Caki2 (cell line): ENCODE results near the gene PAPSS2. TPM values are rescaled to one million over a fixed set of nuclear protein-coding genes. Genes with fewer than 3 reads are reported as not detected.

Source experiments
- DNase-seq: peaks from one replicate; pipeline ENCODE4 v3.0.0-alpha.2; 2015; ENCODE audit warnings: low read depth
- in situ Hi-C: cut with HindIII; loops from 2 replicates; pipeline ENCODE4 v1.10.0; 2016; ENCODE audit warnings: low sequenced_read_pairs, low pct_unique_long_range_greater_than_20kb, mixed read lengths
- total RNA-seq: library from RNA; depleted of rRNA; stranded (reverse); fragments of >200 nt; shearing (Covaris generic); gene quantifications from 2 replicates; pipeline ENCODE4 v1.2.3, GENCODE V29; 2014; ENCODE audit warnings: low replicate concordance

Gene PAPSS2
- total RNA-seq, 1 experiment from 2014 or later: 83.8 TPM

DNA sequence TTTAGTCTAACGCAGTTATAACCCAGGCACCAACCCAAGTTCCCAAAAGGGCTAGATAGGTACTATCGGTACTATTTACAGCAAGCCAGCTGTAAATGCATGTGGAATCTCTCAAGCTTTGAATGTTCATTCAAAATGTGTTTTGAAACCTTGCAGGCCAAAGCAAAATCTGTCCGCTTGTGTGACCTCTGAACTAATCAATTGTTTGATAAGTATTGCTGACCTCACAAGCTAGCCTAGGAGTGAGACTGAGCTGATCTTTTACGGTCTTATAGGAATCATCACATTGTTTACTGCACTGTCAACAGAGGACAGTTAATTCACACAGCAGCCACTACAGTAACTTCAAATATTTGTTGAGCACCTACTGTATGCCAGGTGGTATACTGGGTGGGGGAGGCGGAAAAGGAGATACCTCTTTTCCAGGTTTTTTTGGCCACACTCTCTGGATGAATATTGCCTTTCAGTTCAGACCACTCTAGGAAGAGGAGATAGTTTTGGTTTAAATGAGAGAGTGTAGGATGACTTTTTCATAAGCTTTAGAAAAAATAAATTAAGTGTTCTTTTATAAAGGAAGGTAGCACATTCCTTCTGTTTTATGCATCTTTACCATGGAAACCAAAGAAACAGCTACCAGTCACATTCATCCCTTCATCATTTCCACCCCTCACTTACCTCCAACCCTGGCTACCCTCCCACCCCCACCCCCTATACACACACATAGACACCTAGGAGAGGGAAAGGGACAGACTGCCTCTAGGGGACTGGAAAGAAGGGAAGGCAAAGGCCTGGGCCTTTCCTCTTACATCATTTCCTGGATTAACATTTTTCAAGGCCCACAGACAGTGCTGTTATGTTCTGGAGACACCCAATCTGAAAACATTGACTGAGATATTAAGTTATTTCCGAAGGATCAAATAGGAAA, 2.4 kb downstream of the PAPSS2 start:
- in situ Hi-C loops: no loop called here
- peak; percentile 30 for DNase-seq

DNA sequence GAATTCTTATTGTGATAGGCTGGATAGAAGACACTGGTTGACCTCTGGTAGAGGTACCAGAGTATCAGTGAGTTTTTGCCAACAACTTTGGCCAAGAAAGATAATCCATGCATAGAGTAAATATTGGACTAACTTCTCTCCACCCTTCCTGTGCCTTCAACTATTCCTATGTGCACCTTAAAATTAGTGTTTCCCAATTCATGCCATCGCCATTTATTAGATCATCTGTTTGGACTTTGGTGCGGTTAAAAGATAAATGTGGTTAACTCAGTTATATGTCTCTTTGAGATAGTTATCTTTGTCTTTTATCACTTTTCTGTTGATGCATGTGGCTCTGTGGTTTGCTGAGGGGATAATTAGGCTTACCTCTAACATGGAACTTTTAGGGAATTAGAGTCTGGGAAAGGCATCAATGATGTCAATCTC, 4.6 kb downstream of the PAPSS2 start:
- peak; percentile 30 for DNase-seq
- in situ Hi-C loops: no loop called here

DNA sequence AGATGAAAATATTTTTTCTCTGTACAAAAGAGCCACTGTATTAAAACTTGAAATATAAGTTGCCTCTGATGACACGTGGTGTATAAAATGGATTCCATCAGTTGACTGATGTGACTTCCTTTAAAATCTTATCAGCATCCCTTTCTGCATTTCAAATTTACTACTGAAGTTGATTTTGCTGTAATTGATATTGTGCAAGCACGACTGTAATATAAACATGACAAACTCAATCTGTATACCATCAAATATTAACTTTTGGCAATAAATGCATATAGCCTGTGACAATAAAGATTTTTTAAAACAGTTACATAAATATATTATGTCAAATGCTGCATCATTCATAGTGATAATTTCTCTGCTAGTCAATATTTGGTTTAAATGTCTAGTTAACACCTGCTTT, 7.8 kb downstream of the PAPSS2 start:
- no peak for DNase-seq
- in situ Hi-C loops: no loop called here

DNA sequence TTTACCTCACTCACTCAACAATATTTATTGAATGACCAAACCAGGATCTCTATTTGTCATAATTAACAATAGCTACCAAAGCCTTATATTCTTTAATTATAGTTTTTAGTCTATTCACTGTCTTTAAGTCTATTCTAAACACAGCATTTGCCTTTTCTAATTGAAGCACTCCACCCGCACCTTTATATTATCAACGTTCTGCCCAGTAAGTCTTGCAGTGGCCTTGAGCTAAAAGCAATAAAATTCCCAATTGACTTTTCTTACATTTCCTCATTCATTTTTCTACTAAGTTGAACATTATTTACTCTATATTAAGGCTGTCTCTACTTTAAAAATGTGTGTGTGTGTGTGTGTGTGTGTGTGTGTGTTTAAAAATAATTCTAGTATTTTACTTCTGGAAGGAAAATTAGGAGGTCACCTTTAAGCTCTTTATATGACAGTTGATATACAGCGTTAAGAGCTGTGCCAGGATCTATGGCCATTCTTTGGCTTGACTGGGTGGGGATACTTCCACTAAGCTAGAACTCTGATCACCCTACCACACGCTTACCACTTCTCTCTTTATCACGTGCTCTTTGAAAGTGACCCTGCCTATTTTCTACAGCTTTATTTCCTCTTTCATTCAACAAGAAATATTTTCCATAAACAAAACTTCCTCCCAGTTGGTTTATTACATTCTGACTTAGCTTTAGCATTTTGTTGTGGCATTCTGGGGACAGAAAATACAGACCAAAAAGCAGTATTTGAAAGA, 8.8 kb downstream of the PAPSS2 start:
- DNase-seq: no peak
- in situ Hi-C loops: no loop called here

DNA sequence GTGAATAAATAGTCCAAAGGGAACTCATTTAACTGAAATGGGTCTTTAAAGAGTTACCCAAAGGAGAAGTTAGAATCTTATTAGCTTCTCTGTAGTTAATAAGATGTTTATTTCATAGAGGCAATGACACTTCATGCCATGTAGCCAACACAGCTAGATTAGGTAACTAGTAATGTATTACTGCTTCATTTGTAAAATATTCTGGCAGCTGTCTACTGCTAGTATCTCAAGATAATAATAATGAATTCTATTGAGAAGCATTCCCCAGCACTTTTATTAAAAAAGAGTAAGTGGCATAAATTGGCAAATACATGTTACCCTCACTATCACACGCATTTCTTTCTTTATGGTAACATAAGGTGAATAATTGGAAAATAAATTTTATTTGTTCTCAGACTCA, 10.1 kb downstream of the PAPSS2 start:
- in situ Hi-C loops: no loop called here
- DNase-seq: no peak

DNA sequence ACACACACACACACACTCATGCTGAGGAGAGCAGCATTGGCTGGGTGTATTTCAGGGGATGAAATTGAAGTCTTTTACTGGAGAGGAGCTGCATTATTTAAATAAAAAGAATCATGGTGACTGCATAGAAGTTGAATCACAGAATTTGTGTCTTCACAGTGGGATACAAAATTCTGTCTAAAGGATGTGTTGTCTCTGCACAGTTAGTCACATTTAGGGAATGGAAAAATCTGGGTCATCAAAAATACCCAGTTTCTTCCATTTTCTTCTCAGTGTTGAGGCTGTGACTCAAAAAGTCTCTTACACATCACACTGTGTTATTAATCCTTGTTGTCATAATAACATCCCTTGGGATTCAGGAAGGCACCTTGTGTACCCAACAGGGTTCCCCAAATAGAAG, 10.9 kb downstream of the PAPSS2 start:
- in situ Hi-C loops: no loop called here
- no peak for DNase-seq

DNA sequence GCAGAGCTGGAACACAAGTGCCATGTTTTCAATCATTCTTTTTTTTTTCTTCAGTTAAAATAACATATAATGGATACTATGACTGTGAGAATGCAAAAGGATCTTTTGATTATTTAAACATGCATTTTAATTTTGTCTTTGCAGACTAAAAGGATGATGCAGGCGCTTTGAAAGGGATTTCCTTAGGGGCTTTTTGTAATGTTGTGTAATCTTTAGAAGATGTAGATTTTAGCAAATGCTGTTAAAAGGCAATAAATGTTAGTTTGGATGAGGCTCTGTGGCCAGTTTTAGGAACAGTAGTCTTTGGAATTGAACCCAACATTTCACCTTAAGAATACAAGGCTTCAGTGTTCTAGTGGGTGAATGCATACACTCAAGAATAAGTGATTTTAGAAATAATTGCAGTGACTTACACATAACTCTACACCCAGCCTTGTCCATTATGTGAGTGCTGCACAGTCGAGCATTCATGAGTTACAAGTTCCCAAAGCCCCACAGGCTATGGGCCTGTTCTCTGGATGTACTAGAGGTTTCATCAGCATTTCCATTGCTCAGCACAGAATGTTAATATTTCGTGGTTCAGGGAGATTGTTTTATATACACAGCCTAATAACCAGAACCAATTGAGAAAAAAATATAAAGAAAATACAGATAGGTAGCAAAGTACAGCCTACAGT, 11.6 kb downstream of the PAPSS2 start:
- DNase-seq: no peak

DNA sequence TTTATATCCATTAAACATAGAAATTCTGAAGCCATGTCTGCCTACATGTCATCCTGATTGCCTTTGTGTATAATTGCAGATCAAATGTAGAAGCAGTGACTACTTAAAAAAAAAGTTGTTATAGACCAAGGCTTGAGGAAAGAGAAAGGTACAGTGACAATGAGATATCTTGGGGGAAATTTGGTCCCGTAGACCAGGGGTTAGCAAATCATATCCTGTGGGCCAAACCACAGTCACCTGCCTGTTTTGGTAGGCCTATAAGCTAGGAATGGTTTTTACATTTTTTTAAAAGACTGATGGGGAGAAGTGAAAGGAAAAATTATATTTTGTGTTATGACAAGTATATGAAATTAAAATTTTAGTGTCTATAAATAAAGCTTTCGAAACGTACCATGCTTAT, 12.9 kb downstream of the PAPSS2 start:
- in situ Hi-C loops: no loop called here
- no peak for DNase-seq

More for the DNA sequence above, 11.6 kb downstream of the PAPSS2 start:
- in situ Hi-C loops: no loop called here

DNA sequence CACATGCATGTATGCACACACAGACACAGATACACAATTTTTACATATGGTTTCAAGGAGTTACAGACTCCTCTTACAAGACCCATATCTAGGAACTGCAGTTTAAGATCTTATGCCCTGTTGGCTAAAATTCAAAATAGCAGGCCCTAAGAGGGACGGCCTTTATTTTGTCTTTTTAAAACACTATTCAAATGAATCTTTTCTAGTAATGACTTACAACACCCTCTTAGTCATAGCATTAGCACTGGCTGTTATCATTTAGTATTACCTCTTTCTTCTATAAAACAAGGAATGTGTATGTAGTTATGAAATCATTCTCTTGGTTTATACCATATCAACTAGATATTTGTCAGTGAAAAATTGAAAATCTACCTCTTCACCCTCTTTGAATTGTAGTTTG, 15.3 kb downstream of the PAPSS2 start:
- in situ Hi-C loops: no loop called here
- DNase-seq: no peak

DNA sequence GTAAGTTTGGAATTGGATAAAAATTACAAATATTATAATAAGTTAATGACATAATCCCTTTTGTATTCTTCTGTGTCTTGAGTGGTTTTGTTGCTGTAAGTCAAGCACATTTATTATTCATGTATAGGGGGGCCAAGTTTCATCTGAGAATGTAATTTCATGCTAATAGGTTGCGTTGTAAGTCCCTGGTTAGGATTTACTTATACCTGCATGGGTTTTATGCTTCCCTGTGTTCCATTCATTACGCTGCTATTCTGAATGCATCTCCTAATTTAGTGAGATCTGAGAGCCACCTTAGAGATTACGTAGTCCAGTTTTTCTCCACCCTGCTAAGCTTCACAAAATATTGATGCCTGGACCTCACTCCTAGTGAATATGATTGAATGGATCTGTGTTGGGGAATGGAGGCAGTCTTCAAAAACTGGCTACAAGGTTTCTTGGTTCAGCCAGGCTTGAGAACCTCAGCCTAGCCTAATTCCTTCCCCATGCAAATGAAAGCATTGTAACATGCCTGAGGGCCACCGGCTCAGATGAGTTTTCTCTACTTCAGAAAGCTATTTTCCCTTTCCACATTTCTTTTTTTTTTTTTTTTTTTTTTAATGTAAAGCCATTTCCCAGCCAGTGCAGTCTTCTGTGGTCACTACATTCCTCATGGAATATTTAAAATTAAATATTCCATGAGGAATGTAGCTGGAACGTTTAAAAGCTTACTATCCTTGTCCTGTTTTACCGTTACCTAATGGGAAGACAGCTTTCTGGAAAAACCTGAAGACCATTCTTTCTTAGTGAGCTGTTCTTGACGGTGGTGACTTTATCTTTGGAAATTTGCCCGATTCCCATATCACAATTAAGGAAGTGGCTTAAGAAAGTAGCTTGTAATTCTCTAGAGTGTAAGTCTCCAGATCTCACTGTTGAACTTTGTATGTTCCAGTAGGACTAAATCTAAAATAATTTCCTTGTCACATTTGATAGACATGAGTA, 16.0 kb downstream of the PAPSS2 start:
- in situ Hi-C loops: no loop called here
- peak; percentile 66 for DNase-seq

DNA sequence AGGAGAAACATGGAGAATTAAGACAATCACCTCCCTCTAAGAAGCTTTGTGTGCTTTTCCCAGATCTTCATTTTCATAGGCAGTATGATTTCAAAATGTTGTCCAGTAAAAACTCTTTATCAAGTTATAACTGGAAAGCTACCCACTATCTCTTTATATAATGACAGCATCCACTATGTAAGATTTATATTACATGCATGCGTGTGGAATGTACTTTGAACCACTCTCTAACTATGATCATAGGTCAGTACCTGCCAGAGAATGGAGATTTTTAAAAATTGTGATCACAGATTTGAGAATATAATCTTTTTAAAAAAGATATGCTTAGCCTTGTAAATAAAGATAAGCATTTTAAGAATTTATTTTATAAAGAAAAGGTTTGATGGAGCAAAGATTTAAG, 17.9 kb downstream of the PAPSS2 start:
- in situ Hi-C loops: no loop called here
- DNase-seq: no peak

DNA sequence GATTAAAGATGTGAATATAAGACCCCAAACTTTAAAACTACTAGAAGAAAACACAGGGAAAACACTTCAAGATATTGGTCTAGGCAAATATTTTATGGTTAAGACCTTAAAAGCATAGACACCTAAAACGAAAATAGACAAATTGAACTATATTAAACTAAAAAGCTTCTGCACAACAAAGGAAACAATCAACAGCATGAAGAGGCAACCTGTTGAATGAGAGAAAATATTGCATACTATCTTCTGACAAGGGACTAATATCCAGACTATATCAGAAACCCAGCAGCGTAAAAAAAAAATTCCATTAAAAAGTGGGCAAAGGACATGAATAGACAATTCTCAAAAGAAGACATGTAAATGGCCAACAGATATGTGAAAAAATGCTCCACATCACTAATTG, 18.6 kb downstream of the PAPSS2 start:
- in situ Hi-C loops: no loop called here

DNA sequence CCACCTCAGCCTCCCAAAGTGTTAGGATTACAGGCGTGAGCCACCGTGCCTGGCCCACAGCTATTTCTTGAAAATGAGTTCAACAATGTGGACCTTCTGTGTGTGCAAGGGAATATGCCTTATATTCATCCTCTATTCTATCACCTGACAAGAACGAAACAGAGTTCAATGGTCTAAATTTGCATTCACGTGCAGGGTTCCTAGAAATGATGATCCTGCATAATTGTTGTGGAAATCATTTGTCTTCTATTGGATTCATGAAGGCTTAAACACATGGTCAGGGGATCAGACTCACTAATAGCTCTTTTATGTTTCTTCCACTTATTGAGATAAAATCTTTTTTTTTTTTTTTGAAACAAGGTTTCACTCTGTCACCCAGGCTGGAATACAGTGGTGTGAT, 23.7 kb downstream of the PAPSS2 start:
- in situ Hi-C loops: no loop called here
- no peak for DNase-seq

More for the DNA sequence above, 18.6 kb downstream of the PAPSS2 start:
- no peak for DNase-seq

DNA sequence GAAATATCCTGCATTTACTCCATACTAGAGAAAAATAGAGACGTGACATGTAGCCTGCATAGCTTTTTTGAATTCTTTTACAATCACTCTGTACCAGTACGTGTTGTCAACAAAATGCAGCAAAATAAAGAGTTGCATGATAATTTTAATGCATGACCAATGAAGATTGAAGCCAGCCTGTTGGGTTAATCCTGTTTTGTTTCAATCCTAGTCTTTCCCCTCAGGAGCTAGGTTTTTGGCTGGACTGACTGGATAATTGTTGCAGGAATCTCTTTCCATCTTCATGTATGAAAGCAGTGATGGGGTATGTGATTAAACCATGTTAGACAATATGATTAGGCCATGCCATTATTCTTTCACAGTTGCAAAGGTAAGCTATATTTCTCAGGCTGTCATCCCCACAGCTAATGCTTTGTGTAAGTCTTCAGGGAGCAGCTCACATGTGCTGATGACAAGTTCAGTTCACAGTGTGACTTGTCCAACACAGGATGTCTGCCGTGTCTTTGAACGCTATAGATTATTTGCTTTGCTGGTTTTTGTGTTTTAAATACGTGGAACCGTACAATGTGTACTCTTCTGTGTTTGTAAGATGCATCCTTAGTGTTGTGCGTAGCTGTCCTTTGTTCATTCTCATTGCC, 24.4 kb downstream of the PAPSS2 start:
- in situ Hi-C loops: no loop called here
- DNase-seq: no peak

DNA sequence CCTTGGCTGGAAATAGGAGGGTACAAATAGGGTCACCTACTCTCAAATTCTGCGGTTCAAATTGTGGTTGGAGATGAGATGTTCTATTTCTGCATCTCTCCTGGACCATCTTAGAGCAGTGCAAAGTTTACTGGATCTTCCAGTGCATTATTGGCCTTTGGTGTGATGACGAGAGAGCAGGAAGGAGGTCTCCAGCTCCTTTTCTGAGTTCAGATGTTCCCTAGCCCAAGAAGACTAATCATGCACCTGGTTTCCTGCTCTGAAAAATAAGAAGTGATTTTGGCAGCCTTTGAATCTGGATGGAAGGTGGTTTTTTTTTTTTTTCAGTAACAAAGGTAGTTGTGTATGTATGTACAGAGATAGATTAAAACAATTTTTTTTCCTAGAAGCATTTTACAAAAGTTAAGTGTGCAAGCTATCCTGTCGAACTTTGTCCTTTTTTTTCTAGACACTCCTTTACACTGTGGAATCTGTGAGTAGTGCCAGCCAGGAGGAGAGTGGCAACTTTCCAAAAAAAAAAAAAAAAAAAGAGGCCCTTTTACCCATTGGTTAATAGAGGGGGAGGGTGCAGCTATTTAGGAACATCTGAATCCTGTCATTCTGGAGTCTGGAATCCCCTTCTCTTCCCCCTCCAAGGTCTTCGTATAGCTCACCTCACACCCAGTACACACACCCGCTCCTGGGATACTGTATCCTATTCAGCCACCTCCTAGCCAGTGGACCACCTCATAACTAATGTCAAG, 26.3 kb downstream of the PAPSS2 start:
- in situ Hi-C loops: no loop called here

DNA sequence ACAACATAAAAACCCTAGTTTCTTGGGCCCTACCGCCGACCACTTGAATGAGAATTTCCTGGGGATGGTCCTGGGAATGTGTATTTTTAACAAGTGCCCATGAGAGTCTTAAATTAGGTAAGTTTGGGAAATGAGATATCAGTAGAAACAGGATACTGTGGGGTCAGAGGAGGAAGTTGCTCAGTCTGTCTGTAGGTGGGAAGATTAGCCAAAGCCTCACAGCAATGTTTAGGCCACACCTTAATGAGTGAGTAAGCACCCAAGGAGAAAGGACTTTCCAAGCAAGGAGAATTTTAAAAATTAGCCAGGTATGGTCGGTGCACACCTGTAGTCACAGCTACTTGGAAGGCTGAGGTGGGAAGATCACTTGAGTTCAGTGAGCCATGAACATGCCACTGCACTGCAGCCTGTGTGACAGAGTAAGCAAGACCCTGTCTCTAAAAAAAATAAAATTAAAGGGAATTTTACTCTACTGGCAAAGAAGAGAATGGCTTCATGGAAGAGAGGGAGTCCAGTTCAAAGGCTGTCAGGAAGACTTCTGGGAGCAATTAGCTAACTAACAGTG, 31.9 kb downstream of the PAPSS2 start:
- in situ Hi-C loops: no loop called here
- DNase-seq: no peak

More for the DNA sequence above, 26.3 kb downstream of the PAPSS2 start:
- DNase-seq: no peak
